Measurements from ENCODE around the gene HEATR5A. TPM values are rescaled to one million over a fixed set of nuclear protein-coding genes. Genes with fewer than 3 reads are reported as not detected.

Gene HEATR5A
- total and polyA plus RNA-seq, 2 of the 13 experiments (the other 11 are each of a cell fraction or from before 2014, with no cell fraction given), result 36.4 to 105 TPM

- peak; percentile 22; the same call in 1 of the 2 replicates for TF ChIP-seq ZNF646 (CRISPR knock-in tag; IDR thresholded peaks at IDR 0.05)
- peak; percentile 40; the same call in 1 of the 2 replicates for TF ChIP-seq KDM5A (IDR thresholded peaks at IDR 0.05; ENCODE audit: borderline replicate concordance, low read length)
- peak; percentile 87; the same call in 1 of the 2 replicates for TF ChIP-seq EHMT2 (IDR thresholded peaks at IDR 0.05; ENCODE audit: borderline replicate concordance, low read depth, low read length)
- peak; percentile 96 for TF ChIP-seq BRF2 (CRISPR knock-in tag; IDR thresholded peaks at IDR 0.05)
- TF ChIP-seq HMG20B (CRISPR knock-in tag; conservative IDR thresholded peaks at IDR 0.05), result peak; percentile 96
- TF ChIP-seq BHLHE40 (IDR thresholded peaks at IDR 0.05; ENCODE audit: low read length), result peak; percentile 94
- peak; percentile 18; the same call in 1 of the 2 replicates for TF ChIP-seq MTERF4 (CRISPR knock-in tag; IDR thresholded peaks at IDR 0.05)
- no peak for TF ChIP-seq KIAA2018 (CRISPR knock-in tag; IDR thresholded peaks at IDR 0.05; ENCODE audit: borderline replicate concordance)
- no peak for TF ChIP-seq U2AF1 (optimal IDR thresholded peaks at IDR 0.05; ENCODE audit: low read depth, low read length)
- TF ChIP-seq CEBPB (IDR thresholded peaks at IDR 0.05; ENCODE audit: borderline replicate concordance, low read depth, low read length), result peak; percentile 94
These were observed 158.3 kb downstream of the HEATR5A start (continued) for GRCh38 chr14:31261859-31262731.
